Endodermal cell (in vitro differentiated cells): ENCODE data around the gene CFAP61. TPM values are rescaled to one million over a fixed set of nuclear protein-coding genes. Genes with fewer than 3 reads are reported as not detected.

ENCODE experiments used
- DNase-seq: peaks from one replicate; pipeline ENCODE4 v3.0.0-alpha.2; 2017
- H3K27ac ChIP-seq: 2 replicates; pipeline ENCODE4 v1.5.1; 2013; ENCODE audit warnings: mild to moderate bottlenecking, low read depth, low read length, moderate library complexity
- H3K27me3 ChIP-seq: 2 replicates; pipeline ENCODE4 v1.6.1; 2013; ENCODE audit warnings: mild to moderate bottlenecking, low read length, moderate library complexity; ENCODE audit not compliant: insufficient read depth, control insufficient read depth, poor library complexity, severe bottlenecking
- H3K36me3 ChIP-seq: 2 replicates; pipeline ENCODE4 v1.7.0; 2013; ENCODE audit warnings: mild to moderate bottlenecking, low read length, moderate library complexity; ENCODE audit not compliant: control insufficient read depth, insufficient read depth
- H3K4me1 ChIP-seq: one replicate; pipeline ENCODE4 v1.7.0; 2013; ENCODE audit warnings: low read length; ENCODE audit not compliant: control insufficient read depth, insufficient read depth
- H3K4me3 ChIP-seq: 2 replicates; pipeline ENCODE4 v1.5.1; 2013; ENCODE audit warnings: mild to moderate bottlenecking, low read length, moderate library complexity
- H3K9ac ChIP-seq: 2 replicates; pipeline ENCODE4 v1.6.1; 2013; ENCODE audit warnings: mild to moderate bottlenecking, low read length, moderate library complexity; ENCODE audit not compliant: poor library complexity, severe bottlenecking; ENCODE audit errors: extremely low read depth
- H3K9me3 ChIP-seq: 2 replicates; pipeline ENCODE4 v1.6.1; 2013; ENCODE audit warnings: mild to moderate bottlenecking, low read length, moderate library complexity; ENCODE audit not compliant: control insufficient read depth
- H3K27ac Mint-ChIP-seq: 2 replicates; pipeline ENCODE4 v1.8.0; 2020; ENCODE audit warnings: mixed read lengths
- H3K27me3 Mint-ChIP-seq: 2 replicates; pipeline ENCODE4 v1.8.0; 2021; ENCODE audit warnings: mild to moderate bottlenecking, mixed read lengths; ENCODE audit not compliant: insufficient read depth
- H3K36me3 Mint-ChIP-seq: 2 replicates; pipeline ENCODE4 v1.8.0; 2020; ENCODE audit warnings: low read depth, mixed read lengths
- H3K4me1 Mint-ChIP-seq: 2 replicates; pipeline ENCODE4 v1.8.0; 2020; ENCODE audit warnings: mixed read lengths
- H3K4me3 Mint-ChIP-seq: 2 replicates; pipeline ENCODE4 v1.8.0; 2020; ENCODE audit warnings: mild to moderate bottlenecking, moderate library complexity, mixed read lengths
- H3K9me3 Mint-ChIP-seq: 2 replicates; pipeline ENCODE4 v1.8.0; 2020; ENCODE audit warnings: mild to moderate bottlenecking, mixed read lengths
- whole genome bisulfite sequencing, 2 experiments: methylation state at CpG; one replicate each; pipeline versions ENCODE4 v1.1.5 to v1.1.7; 2013; ENCODE audit warnings: missing lambda C conversion rate in 2 of 2, mixed read lengths in 1 of 2; ENCODE audit not compliant: insufficient coverage in 1 of 2, insufficient read length in 1 of 2; 5-methylcytosine and 5-hydroxymethylcytosine counted together
- total RNA-seq, 2 donors: library from RNA; stranded (reverse); fragmentation: NEBNext Ultra II Directional in 1 of 2; extraction: Animal tissue kit (Norgen Biotek cat#: 25700) in 1 of 2; gene quantifications; 2 replicates in 1 of 2; 3 replicates in 1 of 2; pipeline ENCODE4 v1.2.1, GENCODE V29; 2021
- TF ChIP-seq, protein P1 (sequence below): fragments of 200-600 bp; sonication (generic); conservative IDR thresholded peaks from 2 replicates; pipeline ENCODE4 v1.5.0; 2021; ENCODE audit warnings: antibody characterized with exemption, mild to moderate bottlenecking

CFAP61 gene
- total RNA-seq, 2 donors from 2014 or later: 0.64 to 0.73 TPM

- TF ChIP-seq, protein P1, sequence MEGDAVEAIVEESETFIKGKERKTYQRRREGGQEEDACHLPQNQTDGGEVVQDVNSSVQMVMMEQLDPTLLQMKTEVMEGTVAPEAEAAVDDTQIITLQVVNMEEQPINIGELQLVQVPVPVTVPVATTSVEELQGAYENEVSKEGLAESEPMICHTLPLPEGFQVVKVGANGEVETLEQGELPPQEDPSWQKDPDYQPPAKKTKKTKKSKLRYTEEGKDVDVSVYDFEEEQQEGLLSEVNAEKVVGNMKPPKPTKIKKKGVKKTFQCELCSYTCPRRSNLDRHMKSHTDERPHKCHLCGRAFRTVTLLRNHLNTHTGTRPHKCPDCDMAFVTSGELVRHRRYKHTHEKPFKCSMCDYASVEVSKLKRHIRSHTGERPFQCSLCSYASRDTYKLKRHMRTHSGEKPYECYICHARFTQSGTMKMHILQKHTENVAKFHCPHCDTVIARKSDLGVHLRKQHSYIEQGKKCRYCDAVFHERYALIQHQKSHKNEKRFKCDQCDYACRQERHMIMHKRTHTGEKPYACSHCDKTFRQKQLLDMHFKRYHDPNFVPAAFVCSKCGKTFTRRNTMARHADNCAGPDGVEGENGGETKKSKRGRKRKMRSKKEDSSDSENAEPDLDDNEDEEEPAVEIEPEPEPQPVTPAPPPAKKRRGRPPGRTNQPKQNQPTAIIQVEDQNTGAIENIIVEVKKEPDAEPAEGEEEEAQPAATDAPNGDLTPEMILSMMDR: no peak
- Histone ChIP-seq H3K36me3 (no peaks in the 10 kb centered on the region), H3K27ac (no peak overlapping the region), H3K27me3 (no peaks in the 10 kb centered on the region), H3K9ac (no peak overlapping the region), H3K4me3 (peak overlapping the region; percentile 26), H3K9me3 (peaks cover 25% of the 10 kb centered on the region), H3K4me1 (peaks cover 4% of the 10 kb centered on the region)
- DNase-seq: no peak
- H3K4me3 Mint-ChIP-seq: no peak overlapping the region
- WGBS, 2 experiments: 97% methylated on average over 2 of the region's 2 CpGs; no CpG with 5 or more reads in 1 of the 2 experiments
- H3K27ac Mint-ChIP-seq: no peak overlapping the region
- H3K36me3 Mint-ChIP-seq: no peaks in the 10 kb centered on the region
- H3K4me1 Mint-ChIP-seq: peaks cover 13% of the 10 kb centered on the region
- no peaks in the 10 kb centered on the region for H3K27me3 Mint-ChIP-seq
- H3K9me3 Mint-ChIP-seq: peaks cover 20% of the 10 kb centered on the region
These were observed 174.8 kb downstream of the CFAP61 start for GRCh38 chr20:20227013-20227571.

GRCh38 chr20:20228351-20228750, 176.0 kb downstream of the CFAP61 start:
- no peaks in the 10 kb centered on the region for H3K36me3 Mint-ChIP-seq
- no peak overlapping the region for H3K27ac Mint-ChIP-seq
- peaks cover 11% of the 10 kb centered on the region for H3K4me1 Mint-ChIP-seq

DNA sequence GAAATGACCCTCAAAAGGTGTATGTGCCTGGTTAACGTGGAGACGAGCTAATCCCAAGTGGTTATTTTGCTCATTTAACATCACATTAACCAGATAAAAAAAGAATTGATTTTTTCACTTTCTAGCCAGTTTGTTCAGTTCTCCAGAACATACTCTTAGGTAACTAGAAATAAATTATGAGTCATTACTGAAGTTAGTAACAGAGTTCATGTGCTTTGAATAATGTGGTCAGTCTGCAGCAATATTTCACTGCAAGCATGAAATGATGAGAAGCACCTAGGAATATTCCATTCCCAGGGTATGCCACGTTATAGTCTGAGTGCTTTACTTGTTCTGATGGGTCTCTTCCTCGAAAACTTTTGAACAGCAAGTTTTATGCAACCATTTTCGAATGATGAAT, 177.3 kb downstream of the CFAP61 start:
- Histone ChIP-seq H3K27ac (no peak overlapping the region), H3K9me3 (peaks cover 25% of the 10 kb centered on the region), H3K36me3 (no peaks in the 10 kb centered on the region), H3K4me3 (no peak overlapping the region), H3K27me3 (no peaks in the 10 kb centered on the region), H3K4me1 (peaks cover 4% of the 10 kb centered on the region), H3K9ac (no peak overlapping the region)
- Mint-ChIP-seq H3K4me1 (peaks cover 11% of the 10 kb centered on the region), H3K27me3 (no peaks in the 10 kb centered on the region), H3K9me3 (peaks cover 20% of the 10 kb centered on the region), H3K36me3 (no peaks in the 10 kb centered on the region), H3K4me3 (no peak overlapping the region), H3K27ac (no peak overlapping the region)
- no peak for DNase-seq
- WGBS, 2 experiments: 94 to 100% methylated on average over 1 to 5 of the region's 5 CpGs
- TF ChIP-seq, protein P1: no peak

More at GRCh38 chr20:20228351-20228750, 176.0 kb downstream of the CFAP61 start:
- Histone ChIP-seq H3K27me3 (no peaks in the 10 kb centered on the region), H3K9ac (no peak overlapping the region), H3K9me3 (peaks cover 25% of the 10 kb centered on the region), H3K4me3 (no peak overlapping the region), H3K4me1 (peaks cover 4% of the 10 kb centered on the region), H3K36me3 (no peaks in the 10 kb centered on the region), H3K27ac (no peak overlapping the region)
- no peak for DNase-seq
- H3K27me3 Mint-ChIP-seq: no peaks in the 10 kb centered on the region
- TF ChIP-seq, protein P1: no peak
- H3K4me3 Mint-ChIP-seq: no peak overlapping the region
- H3K9me3 Mint-ChIP-seq: peaks cover 20% of the 10 kb centered on the region
